Keratinocyte (primary cell): ENCODE measurements around the gene CRYGS. TPM values are rescaled to one million over a fixed set of nuclear protein-coding genes. Genes with fewer than 3 reads are reported as not detected.
"Not testable (repeated sequence)": the region's sequence is repeated elsewhere in the genome, so short reads cannot be mapped to it uniquely, and the experiment has no call there.

ENCODE experiments used
- DNase-seq: peaks from one replicate; pipeline ENCODE4 v3.0.0-alpha.2; 2011; ENCODE audit warnings: low read depth, missing footprints, low spot score
- FAIRE-seq: peaks from 2 replicates; lab custom pipeline; 2011; peaks lifted over from hg19 to GRCh38; lab: Jason Lieb, UNC
- H2AFZ ChIP-seq: 2 replicates; pipeline ENCODE4 v1.6.0; 2012; ENCODE audit warnings: low read length, control low read depth, inconsistent platforms; ENCODE audit not compliant: control insufficient read depth
- H3K27ac ChIP-seq: 2 replicates; pipeline ENCODE4 v1.5.1; 2011; ENCODE audit warnings: low read length; ENCODE audit not compliant: control insufficient read depth, insufficient read depth
- H3K27me3 ChIP-seq: 3 replicates; pipeline ENCODE4 v1.6.0; 2011; ENCODE audit warnings: low read length; ENCODE audit not compliant: control insufficient read depth, insufficient read depth; ENCODE audit errors: extremely low read depth
- H3K36me3 ChIP-seq, 2 experiments: 2 replicates in 1 of 2; 3 replicates in 1 of 2; pipeline ENCODE4 v1.5.1; 2011; ENCODE audit warnings: low read length in 2 of 2, mild to moderate bottlenecking in 1 of 2; ENCODE audit not compliant: control insufficient read depth in 2 of 2, insufficient read depth in 2 of 2; ENCODE audit errors: extremely low read depth in 1 of 2
- H3K4me1 ChIP-seq: 3 replicates; pipeline ENCODE4 v1.5.1; 2011; ENCODE audit warnings: low read length; ENCODE audit not compliant: control insufficient read depth, insufficient read depth; ENCODE audit errors: extremely low read depth
- H3K4me2 ChIP-seq: 3 replicates; pipeline ENCODE4 v1.6.0; 2011; ENCODE audit warnings: low read depth, low read length; ENCODE audit not compliant: control insufficient read depth, insufficient read depth; ENCODE audit errors: extremely low read depth
- H3K4me3 ChIP-seq, 3 experiments: fragments of 200-600 bp in 1 of 3; sonication (generic) in 1 of 3; 2 replicates in 2 of 3; 3 replicates in 1 of 3; pipeline ENCODE4 v1.5.1; 2011 to 2016; ENCODE audit warnings: low read length in 3 of 3, mild to moderate bottlenecking in 3 of 3, control low read depth in 2 of 3, inconsistent platforms in 1 of 3, low read depth in 1 of 3, mixed read lengths in 1 of 3, mixed run types in 1 of 3, moderate library complexity in 1 of 3; ENCODE audit not compliant: control insufficient read depth in 2 of 3, insufficient read depth in 2 of 3; ENCODE audit errors: extremely low read depth in 1 of 3
- H3K79me2 ChIP-seq: 2 replicates; pipeline ENCODE4 v1.6.0; 2012; ENCODE audit warnings: low read length; ENCODE audit not compliant: control insufficient read depth, insufficient read depth
- H3K9ac ChIP-seq: 3 replicates; pipeline ENCODE4 v1.6.0; 2011; ENCODE audit warnings: low read length; ENCODE audit not compliant: control insufficient read depth, insufficient read depth; ENCODE audit errors: extremely low read depth
- H3K9me1 ChIP-seq: 3 replicates; pipeline ENCODE4 v1.6.0; 2011; ENCODE audit warnings: low read length; ENCODE audit not compliant: control insufficient read depth, insufficient read depth; ENCODE audit errors: extremely low read depth
- H3K9me3 ChIP-seq: 2 replicates; pipeline ENCODE4 v1.5.1; 2012; ENCODE audit warnings: low read depth, low read length; ENCODE audit not compliant: control insufficient read depth
- H4K20me1 ChIP-seq: 3 replicates; pipeline ENCODE4 v1.6.0; 2011; ENCODE audit warnings: low read length; ENCODE audit not compliant: control insufficient read depth, insufficient read depth; ENCODE audit errors: extremely low read depth
- EZH2 ChIP-seq: IDR thresholded peaks from one replicate; pipeline ENCODE4 v1.6.1; 2012; ENCODE audit warnings: inconsistent platforms, mild to moderate bottlenecking, low read length, moderate library complexity
- dilution Hi-C: fragments of 300-500 bp; cut with MboI; formaldehyde crosslinking; loops from one replicate; pipeline ENCODE4 v1.7.0; 2020; ENCODE audit warnings: low sequenced_read_pairs; ENCODE audit not compliant: extremely low pct_ligation_motif_present
- polyA plus RNA-seq, 5 experiments: library from polyadenylated mRNA; depleted of rRNA in 3 of 5; stranded (reverse) in 3 of 5; stranded (forward) in 1 of 5; unstranded in 1 of 5; fragments of >200 nt; gene quantifications; 1 replicate in 1 of 5; 2 replicates in 3 of 5; 3 replicates in 1 of 5; pipeline versions ENCODE4 v1.2.1 to v1.2.3, GENCODE V29; 2011 to 2012; ENCODE audit warnings: missing spikeins in 2 of 5, low read depth in 1 of 5, low replicate concordance in 1 of 5
- TF ChIP-seq, protein P1 (sequence below), 3 experiments: IDR thresholded peaks in 1 of 3; conservative IDR thresholded peaks in 1 of 3; optimal IDR thresholded peaks in 1 of 3; 2 replicates in 2 of 3; 3 replicates in 1 of 3; pipeline versions ENCODE3 to v1.5.1; 2011; ENCODE audit warnings: low read length in 3 of 3, mild to moderate bottlenecking in 3 of 3, moderate library complexity in 2 of 3, control low read depth in 1 of 3, inconsistent platforms in 1 of 3; ENCODE audit not compliant: insufficient read depth in 2 of 3; ENCODE audit errors: extremely low read depth in 1 of 3

The CRYGS gene
- polyA plus RNA-seq, 1 donor (not counting 4 experiments of a cell fraction or from before 2014, with no cell fraction given): 3.4 TPM

DNA sequence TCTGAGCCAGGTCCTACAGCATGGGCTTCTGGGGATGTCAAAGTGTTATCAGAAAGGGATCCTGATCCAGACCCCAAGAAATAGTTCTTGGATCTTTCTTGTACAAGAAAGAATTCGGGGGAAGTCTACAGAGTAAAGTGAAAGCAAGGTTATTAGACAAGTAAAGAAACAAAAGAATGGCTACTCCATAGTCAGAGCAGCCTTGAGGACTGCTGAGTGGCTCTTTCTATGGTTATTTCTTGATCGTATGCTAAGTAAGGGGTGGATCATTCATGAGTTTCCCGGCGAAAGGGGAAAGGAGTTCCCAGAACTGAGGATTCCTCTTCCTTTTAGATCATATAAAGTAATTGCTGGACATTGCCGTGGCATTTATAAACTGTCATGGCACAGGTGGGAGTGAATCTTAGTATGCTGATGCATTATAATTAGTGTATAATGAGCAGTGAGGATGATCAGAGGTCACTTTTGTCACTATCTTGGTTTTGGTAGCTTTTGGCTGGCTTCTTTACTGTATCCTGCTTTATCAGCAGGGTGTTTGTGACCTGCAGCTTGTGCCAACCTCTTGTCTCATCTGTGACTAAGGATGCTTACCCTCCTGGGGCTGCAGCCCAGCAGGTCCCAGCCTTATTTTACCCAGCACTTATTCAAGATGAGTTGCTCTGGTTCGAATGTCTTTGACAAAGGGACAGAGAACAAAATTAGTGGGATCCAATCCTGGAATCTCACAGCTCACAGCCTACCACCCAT, 41.0 kb downstream of the CRYGS start:
- no peak for DNase-seq
- TF ChIP-seq, protein P1, sequence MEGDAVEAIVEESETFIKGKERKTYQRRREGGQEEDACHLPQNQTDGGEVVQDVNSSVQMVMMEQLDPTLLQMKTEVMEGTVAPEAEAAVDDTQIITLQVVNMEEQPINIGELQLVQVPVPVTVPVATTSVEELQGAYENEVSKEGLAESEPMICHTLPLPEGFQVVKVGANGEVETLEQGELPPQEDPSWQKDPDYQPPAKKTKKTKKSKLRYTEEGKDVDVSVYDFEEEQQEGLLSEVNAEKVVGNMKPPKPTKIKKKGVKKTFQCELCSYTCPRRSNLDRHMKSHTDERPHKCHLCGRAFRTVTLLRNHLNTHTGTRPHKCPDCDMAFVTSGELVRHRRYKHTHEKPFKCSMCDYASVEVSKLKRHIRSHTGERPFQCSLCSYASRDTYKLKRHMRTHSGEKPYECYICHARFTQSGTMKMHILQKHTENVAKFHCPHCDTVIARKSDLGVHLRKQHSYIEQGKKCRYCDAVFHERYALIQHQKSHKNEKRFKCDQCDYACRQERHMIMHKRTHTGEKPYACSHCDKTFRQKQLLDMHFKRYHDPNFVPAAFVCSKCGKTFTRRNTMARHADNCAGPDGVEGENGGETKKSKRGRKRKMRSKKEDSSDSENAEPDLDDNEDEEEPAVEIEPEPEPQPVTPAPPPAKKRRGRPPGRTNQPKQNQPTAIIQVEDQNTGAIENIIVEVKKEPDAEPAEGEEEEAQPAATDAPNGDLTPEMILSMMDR (optimal IDR thresholded peaks at IDR 0.05 in 1 of 3, IDR thresholded peaks at IDR 0.05 in 1 of 3, conservative IDR thresholded peaks at IDR 0.05 in 1 of 3; ENCODE audit: extremely low read depth in 1 of 3, insufficient read depth in 2 of 3, low read length in 3 of 3): no peak
- TF ChIP-seq EZH2: no peak

DNA sequence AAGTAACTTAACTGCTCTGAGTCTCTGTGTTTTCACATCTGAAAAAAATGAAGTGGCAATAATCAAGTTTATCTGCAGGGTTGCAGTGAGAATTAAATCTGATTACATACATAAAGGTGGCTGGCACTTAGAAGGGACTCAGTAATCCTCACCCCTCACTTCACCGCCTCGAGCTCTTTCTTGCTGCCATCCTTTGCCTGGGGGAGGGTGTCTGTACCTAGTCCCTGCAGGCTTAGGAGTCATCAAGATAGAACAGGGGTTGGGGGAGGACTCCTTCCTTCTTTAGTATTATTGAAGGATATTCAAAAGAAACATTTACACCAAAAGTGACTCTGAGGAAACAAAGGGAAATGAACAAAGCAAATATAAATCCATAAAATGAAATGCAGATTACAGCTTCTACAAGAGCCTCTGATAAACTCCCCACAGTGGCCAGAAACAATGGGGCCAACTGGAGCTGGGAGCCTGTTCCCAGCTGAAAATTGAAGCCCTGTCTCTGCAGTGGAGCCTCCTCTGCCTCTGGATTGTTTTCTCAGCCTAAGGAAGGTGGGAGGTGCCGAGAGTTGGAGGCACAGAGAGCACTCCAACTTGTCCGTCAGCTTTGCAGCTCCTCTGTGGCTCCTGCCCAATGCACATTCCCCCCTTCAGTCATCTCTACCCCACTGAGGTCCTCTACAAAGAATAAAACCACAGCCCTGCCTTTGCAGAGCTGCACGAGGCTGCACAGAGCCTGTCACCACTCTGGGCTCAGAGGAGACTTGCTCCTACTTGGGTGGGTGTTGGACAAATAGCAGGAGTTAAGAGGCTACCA, 41.8 kb downstream of the CRYGS start:
- Histone ChIP-seq H3K79me2 (no peaks in the 10 kb centered on the region), H3K4me1 (no peaks in the 10 kb centered on the region), H3K27ac (no peak overlapping the region), H3K27me3 (peaks cover 30% of the 10 kb centered on the region), H3K9me3 (no peaks in the 10 kb centered on the region), H4K20me1 (no peaks in the 10 kb centered on the region), H3K4me2 (no peak overlapping the region), H3K9ac (no peak overlapping the region), H2AFZ (no peak overlapping the region), H3K9me1 (no peaks in the 10 kb centered on the region), H3K36me3 (no peaks in the 10 kb centered on the region), H3K4me3 (no peak overlapping the region)
- TF ChIP-seq, protein P1 (optimal IDR thresholded peaks at IDR 0.05 in 1 of 3, IDR thresholded peaks at IDR 0.05 in 1 of 3, conservative IDR thresholded peaks at IDR 0.05 in 1 of 3; ENCODE audit: extremely low read depth in 1 of 3, insufficient read depth in 2 of 3, low read length in 3 of 3): no peak
- TF ChIP-seq EZH2: no peak
- no peak for FAIRE-seq
- dilution Hi-C loops: no loop called here
- DNase-seq: no peak

More for the DNA sequence above, 41.0 kb downstream of the CRYGS start:
- Histone ChIP-seq H3K4me2 (no peak overlapping the region), H3K4me3 (no peak overlapping the region), H3K27me3 (peaks cover 30% of the 10 kb centered on the region), H3K4me1 (no peaks in the 10 kb centered on the region), H3K9me3 (no peaks in the 10 kb centered on the region), H2AFZ (no peak overlapping the region), H3K79me2 (no peaks in the 10 kb centered on the region), H3K36me3 (no peaks in the 10 kb centered on the region), H3K9ac (no peak overlapping the region), H3K9me1 (no peaks in the 10 kb centered on the region), H4K20me1 (no peaks in the 10 kb centered on the region), H3K27ac (no peak overlapping the region)
- dilution Hi-C loops: no loop called here
- FAIRE-seq: no peak

DNA sequence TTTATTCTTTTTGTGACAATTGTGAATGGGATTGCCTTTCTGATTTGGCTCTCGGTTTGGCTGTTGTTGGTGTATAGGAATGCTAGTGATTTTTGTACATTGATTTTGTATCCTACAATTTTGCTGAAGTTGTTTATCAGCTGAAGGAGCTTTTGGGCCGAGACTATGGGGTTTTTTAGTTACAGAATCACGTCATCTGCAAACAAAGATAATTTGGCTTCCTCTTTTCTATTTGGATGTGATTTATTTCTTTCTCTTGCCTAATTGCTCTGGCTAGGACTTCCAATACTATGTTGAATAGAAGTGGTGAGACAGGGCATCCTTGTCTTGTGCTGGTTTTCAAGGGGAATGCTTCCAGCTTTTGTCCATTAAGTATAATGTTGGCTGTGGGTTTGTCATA, 44.2 kb downstream of the CRYGS start:
- H3K9me3 ChIP-seq, H3K79me2 ChIP-seq, H3K4me1 ChIP-seq, H2AFZ ChIP-seq, H3K36me3 ChIP-seq, H3K9me1 ChIP-seq, DNase-seq, H3K27ac ChIP-seq, H3K4me2 ChIP-seq, H4K20me1 ChIP-seq, dilution Hi-C loops, H3K9ac ChIP-seq, H3K4me3 ChIP-seq, FAIRE-seq: not testable (repeated sequence)
- H3K27me3 ChIP-seq: peaks cover 30% of the 10 kb centered on the region
